HCT116 (cell line): ENCODE data around the gene RNASEH2A. TPM values are rescaled to one million over a fixed set of nuclear protein-coding genes. Genes with fewer than 3 reads are reported as not detected.

Source experiments
- ATAC-seq: fragments of 200-7000 bp; cut with Tn5 transposase; 2 replicates; pipeline ENCODE4 v1.9.1; 2020; ENCODE audit warnings: mild to moderate bottlenecking, moderate library complexity
- BruUV-seq: library from RNA; stranded (reverse); fragments of 400-500 nt; replicated peaks from 2 replicates; lab custom pipeline; 2021; lab: Mats Ljungman, UMichigan
- CTCF ChIA-PET: fragments of 300-600 bp; sonication (Branson Sonifier 250); formaldehyde crosslinking; loops from one replicate; lab custom pipeline; 2021; ENCODE audit warnings: antibody characterized with exemption; lab: Charles Lee
- POLR2A ChIA-PET: fragments of 300-600, 350-600 bp; sonication (Branson Sonifier 250); formaldehyde crosslinking; loops from one replicate; lab custom pipeline; 2021; ENCODE audit warnings: antibody characterized with exemption; lab: Charles Lee
- RAD21 ChIA-PET, 2 experiments: fragments of 300-600 bp; sonication (Branson Sonifier 250); formaldehyde crosslinking; loops; one replicate each; lab custom pipeline; 2023; ENCODE audit warnings: low total read pairs in 2 of 2; ENCODE audit not compliant: uncharacterized antibody in 2 of 2, unreplicated experiment in 2 of 2, low non-redundant PET in 1 of 2; lab: Charles Lee
- DNase-seq: peaks from one replicate; pipeline ENCODE4 v3.0.0-alpha.2; 2010; ENCODE audit warnings: low read depth, low spot score
- H2AFZ ChIP-seq: fragments of 200-600 bp; shearing (Covaris generic), sonication (generic); 2 replicates; pipeline ENCODE4 v1.6.1; 2017; ENCODE audit warnings: low read depth, mixed run types, mixed read lengths, antibody characterized with exemption, low read length; ENCODE audit not compliant: poor library complexity, severe bottlenecking
- H3K27ac ChIP-seq: 2 replicates; pipeline ENCODE4 v1.5.1; 2012; ENCODE audit warnings: low read depth, low read length
- H3K27me3 ChIP-seq: fragments of 200-600 bp; sonication (generic); 2 replicates; pipeline ENCODE4 v1.6.1; 2016; ENCODE audit warnings: mixed run types, low read length, mixed read lengths; ENCODE audit not compliant: insufficient read depth
- H3K36me3 ChIP-seq, 2 experiments: fragments of 200-500 bp in 1 of 2; fragments of 200-600 bp in 1 of 2; sonication (Bioruptor generic) in 1 of 2; sonication (generic) in 1 of 2; 2 replicates each; pipeline versions ENCODE4 v1.5.1 to v1.6.1; 2014 to 2016; ENCODE audit warnings: low read length in 2 of 2, inconsistent platforms in 1 of 2, mixed read lengths in 1 of 2, mixed run types in 1 of 2; ENCODE audit not compliant: insufficient read depth in 2 of 2, control insufficient read depth in 1 of 2
- H3K4me1 ChIP-seq, 2 experiments: fragments of 200-600 bp in 1 of 2; sonication (generic) in 1 of 2; 2 replicates each; pipeline versions ENCODE4 v1.5.1 to v1.6.1; 2012 to 2017; ENCODE audit warnings: low read length in 2 of 2, inconsistent platforms in 1 of 2, mild to moderate bottlenecking in 1 of 2, mixed read lengths in 1 of 2, mixed run types in 1 of 2, moderate library complexity in 1 of 2; ENCODE audit not compliant: insufficient read depth in 2 of 2, control insufficient read depth in 1 of 2
- H3K4me2 ChIP-seq: fragments of 200-600 bp; sonication (generic); 2 replicates; pipeline ENCODE4 v1.6.1; 2017; ENCODE audit warnings: mixed run types, low read length, mixed read lengths
- H3K4me3 ChIP-seq, 2 experiments: fragments of 200-600 bp in 1 of 2; sonication (generic) in 1 of 2; replicated peaks in 1 of 2; 2 replicates each; pipeline ENCODE4 v1.5.1; 2011 to 2016; ENCODE audit warnings: low read length in 2 of 2, control low read depth in 1 of 2, low read depth in 1 of 2, mild to moderate bottlenecking in 1 of 2, mixed read lengths in 1 of 2, mixed run types in 1 of 2
- H3K79me2 ChIP-seq: fragments of 200-600 bp; sonication (generic); 2 replicates; pipeline ENCODE4 v1.6.1; 2017; ENCODE audit warnings: mild to moderate bottlenecking, mixed run types, low read length, moderate library complexity, mixed read lengths; ENCODE audit not compliant: insufficient read depth
- H3K9ac ChIP-seq: fragments of 200-600 bp; sonication (generic); 2 replicates; pipeline ENCODE4 v1.6.1; 2016; ENCODE audit warnings: low read length, mixed read lengths
- H3K9me2 ChIP-seq: fragments of 200-600 bp; sonication (generic), shearing (Covaris generic); 2 replicates; pipeline ENCODE4 v1.6.1; 2017; ENCODE audit warnings: mixed run types, mild to moderate bottlenecking, moderate library complexity; ENCODE audit not compliant: insufficient read depth
- H3K9me3 ChIP-seq, 2 experiments: fragments of 200-500 bp in 1 of 2; fragments of 200-600 bp in 1 of 2; sonication (Bioruptor generic) in 1 of 2; sonication (generic) in 1 of 2; 2 replicates each; pipeline ENCODE4 v1.6.1; 2014 to 2017; ENCODE audit warnings: low read length in 2 of 2, mixed read lengths in 2 of 2, inconsistent platforms in 1 of 2, low read depth in 1 of 2, mild to moderate bottlenecking in 1 of 2, mixed run types in 1 of 2, moderate library complexity in 1 of 2; ENCODE audit not compliant: control insufficient read depth in 1 of 2, insufficient read depth in 1 of 2
- H4K20me1 ChIP-seq: fragments of 200-600 bp; sonication (generic), shearing (Covaris generic); 2 replicates; pipeline ENCODE4 v1.6.1; 2017; ENCODE audit warnings: mixed run types, mild to moderate bottlenecking, moderate library complexity; ENCODE audit not compliant: insufficient read depth
- CEBPB ChIP-seq: IDR thresholded peaks from 2 replicates; pipeline ENCODE4 v1.6.1; 2012; ENCODE audit warnings: low read depth
- ELF1 ChIP-seq: IDR thresholded peaks from 2 replicates; pipeline ENCODE4 v1.6.1; 2012; ENCODE audit warnings: low read depth, borderline replicate concordance
- EZH2 ChIP-seq: fragments of 200-600 bp; sonication (generic); IDR thresholded peaks from 2 replicates; pipeline ENCODE4 v1.6.1; 2017; ENCODE audit warnings: antibody characterized with exemption, mixed run types
- JUND ChIP-seq: IDR thresholded peaks from 2 replicates; pipeline ENCODE4 v1.6.1; 2012
- SIN3A ChIP-seq: IDR thresholded peaks from 2 replicates; pipeline ENCODE4 v1.6.1; 2012; ENCODE audit warnings: low read depth
- SRF ChIP-seq: IDR thresholded peaks from 2 replicates; pipeline ENCODE4 v1.6.1; 2012; ENCODE audit warnings: low read depth
- YY1 ChIP-seq: IDR thresholded peaks from 2 replicates; pipeline ENCODE4 v1.6.1; 2011; ENCODE audit warnings: low read length, low read depth, moderate library complexity, mild to moderate bottlenecking; ENCODE audit not compliant: insufficient replicate concordance; ENCODE audit errors: extremely low read depth
- intact Hi-C: fragments of 100-400 bp; cut with micrococcal nuclease; formaldehyde crosslinking; loops from 2 replicates; pipeline ENCODE4 v1.10.0; 2022
- total RNA-seq: library from RNA; stranded (reverse); gene quantifications from one replicate; pipeline ENCODE4 v1.2.1, GENCODE V29; 2021; ENCODE audit not compliant: unreplicated experiment
- TF ChIP-seq, protein P1 (sequence below): IDR thresholded peaks from 2 replicates; pipeline ENCODE4 v1.6.1; 2012
- TF ChIP-seq, protein P2 (sequence below): IDR thresholded peaks from 2 replicates; pipeline ENCODE4 v1.6.1; 2012; ENCODE audit warnings: low read depth

RNASEH2A gene
- total RNA-seq, 1 experiment from 2014 or later, result 54.5 TPM

DNA sequence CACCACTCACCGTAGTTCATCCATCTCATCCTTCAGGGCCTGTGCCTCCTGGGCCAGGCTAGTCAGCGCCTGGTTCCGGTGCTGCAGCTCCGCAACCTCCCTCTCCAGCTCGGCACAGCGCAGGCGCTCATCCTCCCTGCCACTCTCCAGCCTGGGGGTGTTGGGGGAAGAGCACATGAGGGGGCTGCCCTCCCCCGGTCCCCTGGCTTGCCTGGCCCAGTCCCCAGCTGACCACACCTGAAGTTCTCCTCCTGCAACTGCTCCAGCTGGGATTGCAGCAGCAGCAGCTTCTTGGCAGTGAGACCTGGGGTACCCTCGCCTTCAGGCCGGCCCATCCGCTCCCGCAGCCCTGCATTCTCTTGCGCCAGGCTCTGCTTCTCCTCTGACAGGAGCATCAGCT is 35.5 kb upstream of the RNASEH2A start:
- Histone ChIP-seq H3K4me3 (no peak overlapping the region), H3K9ac (no peak overlapping the region), H3K36me3 (peaks cover 0 to 9% of the 10 kb centered on the region in 2 experiments; a peak in 2 of 4 replicates), H3K9me3 (no peaks in the 10 kb centered on the region), H3K79me2 (peaks cover 6% of the 10 kb centered on the region; the same call in 1 of the 2 replicates), H3K4me1 (peaks cover 19 to 40% of the 10 kb centered on the region in 2 experiments), H2AFZ (no peak overlapping the region), H3K9me2 (no peaks in the 10 kb centered on the region), H3K27ac (no peak overlapping the region), H3K27me3 (no peaks in the 10 kb centered on the region), H4K20me1 (no peaks in the 10 kb centered on the region), H3K4me2 (no peak overlapping the region)
- TF ChIP-seq, protein P1, sequence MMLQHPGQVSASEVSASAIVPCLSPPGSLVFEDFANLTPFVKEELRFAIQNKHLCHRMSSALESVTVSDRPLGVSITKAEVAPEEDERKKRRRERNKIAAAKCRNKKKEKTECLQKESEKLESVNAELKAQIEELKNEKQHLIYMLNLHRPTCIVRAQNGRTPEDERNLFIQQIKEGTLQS, result no peak
- DNase-seq (no peak), ATAC-seq (no peak)
- no TSS peak for BruUV-seq
- intact Hi-C loops, result no loop called here
- RAD21 ChIA-PET, result no interaction called here
- CTCF ChIA-PET, result interaction anchor here (0.5 to 1.0 kb wide), 2 partner anchors 10 to 54 kb away, joined by 3 to 5 read pairs; no protein-coding TSS in a partner anchor
- POLR2A ChIA-PET, result interaction anchor here (1.1 kb wide), 1 partner anchor 21 kb away, joined by 3 read pairs; the partner anchor contains the start of gene JUNB

DNA sequence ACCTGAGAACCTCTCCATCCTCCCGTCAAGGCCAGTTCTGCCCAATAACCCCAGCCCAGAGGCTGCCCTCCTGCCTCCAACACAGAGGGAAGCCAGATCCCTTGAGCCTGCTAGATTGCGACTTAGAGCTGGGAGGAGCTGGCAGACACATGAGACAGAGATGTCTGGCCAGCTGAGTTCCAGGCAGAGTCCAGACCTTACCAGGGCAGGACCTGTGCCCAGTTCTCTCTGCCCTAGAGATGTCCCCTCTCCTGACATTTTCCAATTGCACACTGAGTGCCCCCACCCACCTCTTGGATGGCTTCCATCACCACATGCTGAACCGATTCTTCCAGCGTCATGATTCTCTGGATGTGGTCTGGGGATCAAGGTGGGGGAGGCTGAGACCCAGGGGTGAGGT is 34.1 kb upstream of the RNASEH2A start:
- TF ChIP-seq JUND (no peak), CEBPB (no peak), SRF (no peak), SIN3A (no peak), YY1 (no peak), ELF1 (no peak), EZH2 (no peak)
- TF ChIP-seq, protein P2, sequence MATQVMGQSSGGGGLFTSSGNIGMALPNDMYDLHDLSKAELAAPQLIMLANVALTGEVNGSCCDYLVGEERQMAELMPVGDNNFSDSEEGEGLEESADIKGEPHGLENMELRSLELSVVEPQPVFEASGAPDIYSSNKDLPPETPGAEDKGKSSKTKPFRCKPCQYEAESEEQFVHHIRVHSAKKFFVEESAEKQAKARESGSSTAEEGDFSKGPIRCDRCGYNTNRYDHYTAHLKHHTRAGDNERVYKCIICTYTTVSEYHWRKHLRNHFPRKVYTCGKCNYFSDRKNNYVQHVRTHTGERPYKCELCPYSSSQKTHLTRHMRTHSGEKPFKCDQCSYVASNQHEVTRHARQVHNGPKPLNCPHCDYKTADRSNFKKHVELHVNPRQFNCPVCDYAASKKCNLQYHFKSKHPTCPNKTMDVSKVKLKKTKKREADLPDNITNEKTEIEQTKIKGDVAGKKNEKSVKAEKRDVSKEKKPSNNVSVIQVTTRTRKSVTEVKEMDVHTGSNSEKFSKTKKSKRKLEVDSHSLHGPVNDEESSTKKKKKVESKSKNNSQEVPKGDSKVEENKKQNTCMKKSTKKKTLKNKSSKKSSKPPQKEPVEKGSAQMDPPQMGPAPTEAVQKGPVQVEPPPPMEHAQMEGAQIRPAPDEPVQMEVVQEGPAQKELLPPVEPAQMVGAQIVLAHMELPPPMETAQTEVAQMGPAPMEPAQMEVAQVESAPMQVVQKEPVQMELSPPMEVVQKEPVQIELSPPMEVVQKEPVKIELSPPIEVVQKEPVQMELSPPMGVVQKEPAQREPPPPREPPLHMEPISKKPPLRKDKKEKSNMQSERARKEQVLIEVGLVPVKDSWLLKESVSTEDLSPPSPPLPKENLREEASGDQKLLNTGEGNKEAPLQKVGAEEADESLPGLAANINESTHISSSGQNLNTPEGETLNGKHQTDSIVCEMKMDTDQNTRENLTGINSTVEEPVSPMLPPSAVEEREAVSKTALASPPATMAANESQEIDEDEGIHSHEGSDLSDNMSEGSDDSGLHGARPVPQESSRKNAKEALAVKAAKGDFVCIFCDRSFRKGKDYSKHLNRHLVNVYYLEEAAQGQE, result no peak
- TF ChIP-seq, protein P1, result no peak
- DNase-seq (no peak), ATAC-seq (no peak)
- BruUV-seq, result no TSS peak
- H3K36me3 ChIP-seq, result peaks cover 0 to 9% of the 10 kb centered on the region in 2 experiments; a peak in 2 of 4 replicates
- intact Hi-C loops, result no loop called here
- H3K4me2 ChIP-seq, result no peak overlapping the region
- no peaks in the 10 kb centered on the region for H4K20me1 ChIP-seq
- RAD21 ChIA-PET, result no interaction called here
- H2AFZ ChIP-seq, result no peak overlapping the region
- H3K27ac ChIP-seq, result no peak overlapping the region
- H3K79me2 ChIP-seq, result peaks cover 6% of the 10 kb centered on the region; the same call in 1 of the 2 replicates
- peaks cover 26 to 45% of the 10 kb centered on the region in 2 experiments for H3K4me1 ChIP-seq
- H3K9me3 ChIP-seq, result no peaks in the 10 kb centered on the region
- CTCF ChIA-PET, result interaction anchor here (0.8 to 0.9 kb wide), 2 partner anchors 12 to 14 kb away, joined by 3 to 5 read pairs; no protein-coding TSS in a partner anchor
- POLR2A ChIA-PET, result interaction anchor here (8.8 kb wide), 1 partner anchor 21 kb away, joined by 172 read pairs; the partner anchor contains the start of gene JUNB
- no peak overlapping the region for H3K4me3 ChIP-seq
- no peak overlapping the region for H3K9ac ChIP-seq
- no peaks in the 10 kb centered on the region for H3K27me3 ChIP-seq
- H3K9me2 ChIP-seq, result no peaks in the 10 kb centered on the region
